ENCODE results near the gene SLC25A47.
"Not testable (repeated sequence)": the region's sequence is repeated elsewhere in the genome, so short reads cannot be mapped to it uniquely, and the experiment has no call there.

The SLC25A47 gene

GRCh38 chr14:100294963-100295330 lies 28.2 kb upstream of the SLC25A47 start:
- Histone ChIP-seq H3K36me3 (ENCODE audit: insufficient read depth, insufficient read length, low read length) (peaks cover 58% of the 10 kb centered on the region), H3K27me3 (ENCODE audit: insufficient read depth, insufficient read length) (no peaks in the 10 kb centered on the region), H3K9ac (ENCODE audit: insufficient read length, low read depth) (no peak overlapping the region), H3K4me1 (ENCODE audit: insufficient read depth, insufficient read length) (peaks cover 2% of the 10 kb centered on the region), H3K9me3 (ENCODE audit: insufficient read depth, low read length) (no peaks in the 10 kb centered on the region), H3K4me3 (ENCODE audit: insufficient read length, low read depth) (no peak overlapping the region)
- DNase-seq (ENCODE audit: low read depth, low spot score), result no peak
- TF ChIP-seq YY1 (IDR thresholded peaks at IDR 0.05; ENCODE audit: insufficient read depth, insufficient read length) (no peak), ZNF274 (IDR thresholded peaks at IDR 0.05; ENCODE audit: low read depth, low read length) (no peak), SUZ12 (IDR thresholded peaks at IDR 0.05; ENCODE audit: extremely low read depth, insufficient read depth, insufficient read length) (no peak)

- Histone ChIP-seq H3K4me3 (ENCODE audit: insufficient read length, low read depth) (no peak overlapping the region), H3K4me1 (ENCODE audit: insufficient read depth, insufficient read length) (no peaks in the 10 kb centered on the region), H3K9ac (ENCODE audit: insufficient read length, low read depth) (no peak overlapping the region), H3K36me3 (ENCODE audit: insufficient read depth, insufficient read length, low read length) (peaks cover 52% of the 10 kb centered on the region), H3K27me3 (ENCODE audit: insufficient read depth, insufficient read length) (no peaks in the 10 kb centered on the region), H3K9me3 (ENCODE audit: insufficient read depth, low read length) (no peaks in the 10 kb centered on the region)
- DNase-seq (ENCODE audit: low read depth, low spot score), result no peak
- TF ChIP-seq YY1 (IDR thresholded peaks at IDR 0.05; ENCODE audit: insufficient read depth, insufficient read length), result no peak
- TF ChIP-seq SUZ12 (IDR thresholded peaks at IDR 0.05; ENCODE audit: extremely low read depth, insufficient read depth, insufficient read length), result no peak
- no peak for TF ChIP-seq ZNF274 (IDR thresholded peaks at IDR 0.05; ENCODE audit: low read depth, low read length)
These were observed 27.6 kb upstream of the SLC25A47 start for GRCh38 chr14:100295376-100296105.

- no peak overlapping the region for H3K9ac ChIP-seq (ENCODE audit: insufficient read length, low read depth)
- H3K36me3 ChIP-seq (ENCODE audit: insufficient read depth, insufficient read length, low read length), result peaks cover 45% of the 10 kb centered on the region
- no peak for DNase-seq (ENCODE audit: low read depth, low spot score)
These were observed 27.0 kb upstream of the SLC25A47 start for GRCh38 chr14:100296106-100296651.

GRCh38 chr14:100296729-100297128 lies 26.4 kb upstream of the SLC25A47 start:
- H3K4me3 ChIP-seq (ENCODE audit: insufficient read length, low read depth); H3K9me3 ChIP-seq (ENCODE audit: insufficient read depth, low read length); H3K27me3 ChIP-seq (ENCODE audit: insufficient read depth, insufficient read length); H3K9ac ChIP-seq (ENCODE audit: insufficient read length, low read depth); H3K4me1 ChIP-seq (ENCODE audit: insufficient read depth, insufficient read length); DNase-seq (ENCODE audit: low read depth, low spot score): not testable (repeated sequence)
- peaks cover 40% of the 10 kb centered on the region for H3K36me3 ChIP-seq (ENCODE audit: insufficient read depth, insufficient read length, low read length)

More at GRCh38 chr14:100296106-100296651, 27.0 kb upstream of the SLC25A47 start:
- Histone ChIP-seq H3K9me3 (ENCODE audit: insufficient read depth, low read length) (no peaks in the 10 kb centered on the region), H3K4me1 (ENCODE audit: insufficient read depth, insufficient read length) (no peaks in the 10 kb centered on the region), H3K4me3 (ENCODE audit: insufficient read length, low read depth) (no peak overlapping the region), H3K27me3 (ENCODE audit: insufficient read depth, insufficient read length) (no peaks in the 10 kb centered on the region)
- TF ChIP-seq YY1 (IDR thresholded peaks at IDR 0.05; ENCODE audit: insufficient read depth, insufficient read length) (no peak), SUZ12 (IDR thresholded peaks at IDR 0.05; ENCODE audit: extremely low read depth, insufficient read depth, insufficient read length) (no peak), ZNF274 (IDR thresholded peaks at IDR 0.05; ENCODE audit: low read depth, low read length) (no peak)

GRCh38 chr14:100297320-100298300 lies 25.5 kb upstream of the SLC25A47 start:
- Histone ChIP-seq H3K4me1 (ENCODE audit: insufficient read depth, insufficient read length) (no peaks in the 10 kb centered on the region), H3K4me3 (ENCODE audit: insufficient read length, low read depth) (no peak overlapping the region), H3K9me3 (ENCODE audit: insufficient read depth, low read length) (no peaks in the 10 kb centered on the region), H3K36me3 (ENCODE audit: insufficient read depth, insufficient read length, low read length) (peaks cover 31% of the 10 kb centered on the region), H3K9ac (ENCODE audit: insufficient read length, low read depth) (no peak overlapping the region), H3K27me3 (ENCODE audit: insufficient read depth, insufficient read length) (no peaks in the 10 kb centered on the region)
- no peak for DNase-seq (ENCODE audit: low read depth, low spot score)
- TF ChIP-seq SUZ12 (IDR thresholded peaks at IDR 0.05; ENCODE audit: extremely low read depth, insufficient read depth, insufficient read length) (no peak), ZNF274 (IDR thresholded peaks at IDR 0.05; ENCODE audit: low read depth, low read length) (no peak), YY1 (IDR thresholded peaks at IDR 0.05; ENCODE audit: insufficient read depth, insufficient read length) (no peak)

- no peak overlapping the region for H3K9ac ChIP-seq (ENCODE audit: insufficient read length, low read depth)
- no peaks in the 10 kb centered on the region for H3K27me3 ChIP-seq (ENCODE audit: insufficient read depth, insufficient read length)
- TF ChIP-seq ZNF274 (IDR thresholded peaks at IDR 0.05; ENCODE audit: low read depth, low read length), result no peak
- TF ChIP-seq SUZ12 (IDR thresholded peaks at IDR 0.05; ENCODE audit: extremely low read depth, insufficient read depth, insufficient read length), result no peak
- no peak for TF ChIP-seq YY1 (IDR thresholded peaks at IDR 0.05; ENCODE audit: insufficient read depth, insufficient read length)
- peaks cover 24% of the 10 kb centered on the region for H3K36me3 ChIP-seq (ENCODE audit: insufficient read depth, insufficient read length, low read length)
- no peak for DNase-seq (ENCODE audit: low read depth, low spot score)
- H3K4me3 ChIP-seq (ENCODE audit: insufficient read length, low read depth), result no peak overlapping the region
- H3K4me1 ChIP-seq (ENCODE audit: insufficient read depth, insufficient read length), result peaks cover 3% of the 10 kb centered on the region
- H3K9me3 ChIP-seq (ENCODE audit: insufficient read depth, low read length), result no peaks in the 10 kb centered on the region
These were observed 24.4 kb upstream of the SLC25A47 start for GRCh38 chr14:100298551-100299237.

Data from NT2/D1 (cell line).